ENCODE results near the gene AMPH. TPM values are rescaled to one million over a fixed set of nuclear protein-coding genes. Genes with fewer than 3 reads are reported as not detected.

Gene AMPH
- total RNA-seq, 1 donor from 2014 or later, result 1.8 TPM

GRCh38 chr7:38429057-38429456, 202.1 kb downstream of the AMPH start:
- TF ChIP-seq CTCF (IDR thresholded peaks at IDR 0.05; ENCODE audit: unreplicated experiment), result no peak
- H3K9me3 Mint-ChIP-seq (ENCODE audit: low read depth), result no peaks in the 10 kb centered on the region

DNA sequence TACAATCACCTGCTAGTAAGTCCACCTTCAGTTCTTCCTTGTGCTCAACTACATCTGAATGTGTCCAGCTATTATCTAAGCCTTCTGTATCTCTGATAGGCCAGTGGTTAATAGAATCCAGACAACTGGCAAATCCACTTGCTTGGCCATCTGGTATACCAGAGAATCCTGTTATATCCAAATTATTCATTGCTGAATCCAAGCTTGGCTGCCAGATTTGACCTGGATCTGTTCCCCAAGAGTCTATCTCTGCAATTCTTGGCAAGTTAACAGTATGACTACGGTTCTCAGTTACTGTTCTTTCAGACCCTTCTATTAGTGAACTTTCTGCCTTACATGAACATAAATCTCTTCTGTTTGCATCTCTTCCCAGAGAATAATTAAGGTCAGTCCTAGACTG, 203.1 kb downstream of the AMPH start:
- Mint-ChIP-seq H3K4me3 (ENCODE audit: low read depth) (no peak overlapping the region), H3K9me3 (ENCODE audit: low read depth) (no peaks in the 10 kb centered on the region), H3K4me1 (ENCODE audit: low read depth) (no peaks in the 10 kb centered on the region), H3K36me3 (ENCODE audit: insufficient read depth) (no peaks in the 10 kb centered on the region), H3K27ac (no peak overlapping the region), H3K27me3 (peaks cover 7% of the 10 kb centered on the region)
- no peak for TF ChIP-seq CTCF (IDR thresholded peaks at IDR 0.05; ENCODE audit: unreplicated experiment)
- DNase-seq (ENCODE audit: low spot score, unreplicated experiment), result no peak

More at GRCh38 chr7:38429057-38429456, 202.1 kb downstream of the AMPH start:
- no peak overlapping the region for H3K4me3 Mint-ChIP-seq (ENCODE audit: low read depth)
- peaks cover under 1% of the 10 kb centered on the region for H3K27me3 Mint-ChIP-seq
- H3K4me1 Mint-ChIP-seq (ENCODE audit: low read depth), result no peaks in the 10 kb centered on the region
- peak overlapping the region; percentile 0 for H3K27ac Mint-ChIP-seq
- no peak for DNase-seq (ENCODE audit: low spot score, unreplicated experiment)
- H3K36me3 Mint-ChIP-seq (ENCODE audit: insufficient read depth), result no peaks in the 10 kb centered on the region

GRCh38 chr7:38427279-38427955, 203.8 kb downstream of the AMPH start:
- Mint-ChIP-seq H3K9me3 (ENCODE audit: low read depth) (no peaks in the 10 kb centered on the region), H3K27ac (no peak overlapping the region), H3K36me3 (ENCODE audit: insufficient read depth) (no peaks in the 10 kb centered on the region), H3K4me1 (ENCODE audit: low read depth) (no peaks in the 10 kb centered on the region), H3K4me3 (ENCODE audit: low read depth) (no peak overlapping the region), H3K27me3 (peaks cover 7% of the 10 kb centered on the region)
- TF ChIP-seq CTCF (IDR thresholded peaks at IDR 0.05; ENCODE audit: unreplicated experiment), result no peak
- DNase-seq (ENCODE audit: low spot score, unreplicated experiment), result no peak

DNA sequence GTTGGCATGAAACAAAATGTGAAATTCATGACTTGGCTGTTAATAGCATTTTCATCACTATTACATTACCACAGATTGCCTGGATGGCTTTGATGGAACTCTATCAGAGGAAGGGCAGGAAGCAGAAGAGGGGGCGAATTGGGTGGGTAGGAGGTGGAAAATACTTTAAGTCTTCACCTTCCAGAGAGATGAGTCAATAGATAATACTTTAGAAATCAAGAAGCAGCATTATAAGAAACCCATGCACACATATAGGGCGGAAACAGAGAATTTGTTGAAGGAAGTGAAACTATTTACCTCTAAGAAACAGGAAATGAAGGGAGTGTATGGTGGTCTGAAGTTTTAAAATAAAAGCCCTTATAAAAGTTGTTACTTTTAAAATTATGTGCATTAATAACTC, 205.7 kb downstream of the AMPH start:
- H3K9me3 Mint-ChIP-seq (ENCODE audit: low read depth), result no peaks in the 10 kb centered on the region
- H3K4me3 Mint-ChIP-seq (ENCODE audit: low read depth), result no peak overlapping the region
- no peaks in the 10 kb centered on the region for H3K4me1 Mint-ChIP-seq (ENCODE audit: low read depth)
- peaks cover 7% of the 10 kb centered on the region for H3K27me3 Mint-ChIP-seq
- no peak for DNase-seq (ENCODE audit: low spot score, unreplicated experiment)
- no peak for TF ChIP-seq CTCF (IDR thresholded peaks at IDR 0.05; ENCODE audit: unreplicated experiment)
- H3K36me3 Mint-ChIP-seq (ENCODE audit: insufficient read depth), result no peaks in the 10 kb centered on the region
- H3K27ac Mint-ChIP-seq, result no peak overlapping the region

GRCh38 chr7:38424750-38425463, 206.3 kb downstream of the AMPH start:
- Mint-ChIP-seq H3K27ac (no peak overlapping the region), H3K27me3 (peaks cover 7% of the 10 kb centered on the region), H3K4me3 (ENCODE audit: low read depth) (no peak overlapping the region), H3K36me3 (ENCODE audit: insufficient read depth) (no peaks in the 10 kb centered on the region), H3K4me1 (ENCODE audit: low read depth) (no peaks in the 10 kb centered on the region), H3K9me3 (ENCODE audit: low read depth) (no peaks in the 10 kb centered on the region)
- no peak for DNase-seq (ENCODE audit: low spot score, unreplicated experiment)
- TF ChIP-seq CTCF (IDR thresholded peaks at IDR 0.05; ENCODE audit: unreplicated experiment), result no peak

Measured in progenitor cell of endocrine pancreas (in vitro differentiated cells).